HCT116 (cell line): ENCODE results near the gene IMPDH1. TPM values are rescaled to one million over a fixed set of nuclear protein-coding genes. Genes with fewer than 3 reads are reported as not detected.

Source experiments
- ATAC-seq: fragments of 200-7000 bp; cut with Tn5 transposase; 2 replicates; pipeline ENCODE4 v1.9.1; 2020; ENCODE audit warnings: mild to moderate bottlenecking, moderate library complexity
- BruUV-seq: library from RNA; stranded (reverse); fragments of 400-500 nt; replicated peaks from 2 replicates; lab custom pipeline; 2021; lab: Mats Ljungman, UMichigan
- CTCF ChIA-PET: fragments of 300-600 bp; sonication (Branson Sonifier 250); formaldehyde crosslinking; loops from one replicate; lab custom pipeline; 2021; ENCODE audit warnings: antibody characterized with exemption; lab: Charles Lee
- POLR2A ChIA-PET: fragments of 300-600, 350-600 bp; sonication (Branson Sonifier 250); formaldehyde crosslinking; loops from one replicate; lab custom pipeline; 2021; ENCODE audit warnings: antibody characterized with exemption; lab: Charles Lee
- RAD21 ChIA-PET, 2 experiments: fragments of 300-600 bp; sonication (Branson Sonifier 250); formaldehyde crosslinking; loops; one replicate each; lab custom pipeline; 2023; ENCODE audit warnings: low total read pairs in 2 of 2; ENCODE audit not compliant: uncharacterized antibody in 2 of 2, unreplicated experiment in 2 of 2, low non-redundant PET in 1 of 2; lab: Charles Lee
- DNase-seq: peaks from one replicate; pipeline ENCODE4 v3.0.0-alpha.2; 2010; ENCODE audit warnings: low read depth, low spot score
- H2AFZ ChIP-seq: fragments of 200-600 bp; shearing (Covaris generic), sonication (generic); 2 replicates; pipeline ENCODE4 v1.6.1; 2017; ENCODE audit warnings: low read depth, mixed run types, mixed read lengths, antibody characterized with exemption, low read length; ENCODE audit not compliant: poor library complexity, severe bottlenecking
- H3K27ac ChIP-seq: 2 replicates; pipeline ENCODE4 v1.5.1; 2012; ENCODE audit warnings: low read depth, low read length
- H3K27me3 ChIP-seq: fragments of 200-600 bp; sonication (generic); 2 replicates; pipeline ENCODE4 v1.6.1; 2016; ENCODE audit warnings: mixed run types, low read length, mixed read lengths; ENCODE audit not compliant: insufficient read depth
- H3K36me3 ChIP-seq, 2 experiments: fragments of 200-500 bp in 1 of 2; fragments of 200-600 bp in 1 of 2; sonication (Bioruptor generic) in 1 of 2; sonication (generic) in 1 of 2; 2 replicates each; pipeline versions ENCODE4 v1.5.1 to v1.6.1; 2014 to 2016; ENCODE audit warnings: low read length in 2 of 2, inconsistent platforms in 1 of 2, mixed read lengths in 1 of 2, mixed run types in 1 of 2; ENCODE audit not compliant: insufficient read depth in 2 of 2, control insufficient read depth in 1 of 2
- H3K4me1 ChIP-seq, 2 experiments: fragments of 200-600 bp in 1 of 2; sonication (generic) in 1 of 2; 2 replicates each; pipeline versions ENCODE4 v1.5.1 to v1.6.1; 2012 to 2017; ENCODE audit warnings: low read length in 2 of 2, inconsistent platforms in 1 of 2, mild to moderate bottlenecking in 1 of 2, mixed read lengths in 1 of 2, mixed run types in 1 of 2, moderate library complexity in 1 of 2; ENCODE audit not compliant: insufficient read depth in 2 of 2, control insufficient read depth in 1 of 2
- H3K4me2 ChIP-seq: fragments of 200-600 bp; sonication (generic); 2 replicates; pipeline ENCODE4 v1.6.1; 2017; ENCODE audit warnings: mixed run types, low read length, mixed read lengths
- H3K4me3 ChIP-seq, 2 experiments: fragments of 200-600 bp in 1 of 2; sonication (generic) in 1 of 2; replicated peaks in 1 of 2; 2 replicates each; pipeline ENCODE4 v1.5.1; 2011 to 2016; ENCODE audit warnings: low read length in 2 of 2, control low read depth in 1 of 2, low read depth in 1 of 2, mild to moderate bottlenecking in 1 of 2, mixed read lengths in 1 of 2, mixed run types in 1 of 2
- H3K79me2 ChIP-seq: fragments of 200-600 bp; sonication (generic); 2 replicates; pipeline ENCODE4 v1.6.1; 2017; ENCODE audit warnings: mild to moderate bottlenecking, mixed run types, low read length, moderate library complexity, mixed read lengths; ENCODE audit not compliant: insufficient read depth
- H3K9ac ChIP-seq: fragments of 200-600 bp; sonication (generic); 2 replicates; pipeline ENCODE4 v1.6.1; 2016; ENCODE audit warnings: low read length, mixed read lengths
- H3K9me2 ChIP-seq: fragments of 200-600 bp; sonication (generic), shearing (Covaris generic); 2 replicates; pipeline ENCODE4 v1.6.1; 2017; ENCODE audit warnings: mixed run types, mild to moderate bottlenecking, moderate library complexity; ENCODE audit not compliant: insufficient read depth
- H3K9me3 ChIP-seq, 2 experiments: fragments of 200-500 bp in 1 of 2; fragments of 200-600 bp in 1 of 2; sonication (Bioruptor generic) in 1 of 2; sonication (generic) in 1 of 2; 2 replicates each; pipeline ENCODE4 v1.6.1; 2014 to 2017; ENCODE audit warnings: low read length in 2 of 2, mixed read lengths in 2 of 2, inconsistent platforms in 1 of 2, low read depth in 1 of 2, mild to moderate bottlenecking in 1 of 2, mixed run types in 1 of 2, moderate library complexity in 1 of 2; ENCODE audit not compliant: control insufficient read depth in 1 of 2, insufficient read depth in 1 of 2
- H4K20me1 ChIP-seq: fragments of 200-600 bp; sonication (generic), shearing (Covaris generic); 2 replicates; pipeline ENCODE4 v1.6.1; 2017; ENCODE audit warnings: mixed run types, mild to moderate bottlenecking, moderate library complexity; ENCODE audit not compliant: insufficient read depth
- CEBPB ChIP-seq: IDR thresholded peaks from 2 replicates; pipeline ENCODE4 v1.6.1; 2012; ENCODE audit warnings: low read depth
- EZH2 ChIP-seq: fragments of 200-600 bp; sonication (generic); IDR thresholded peaks from 2 replicates; pipeline ENCODE4 v1.6.1; 2017; ENCODE audit warnings: antibody characterized with exemption, mixed run types
- POLR2AphosphoS5 ChIP-seq: IDR thresholded peaks from 2 replicates; pipeline ENCODE4 v1.6.1; 2011; ENCODE audit warnings: mild to moderate bottlenecking, low read depth, low read length, moderate library complexity
- RAD21 ChIP-seq: IDR thresholded peaks from 2 replicates; pipeline ENCODE4 v1.6.1; 2012; ENCODE audit warnings: low read depth, mild to moderate bottlenecking
- SIN3A ChIP-seq: IDR thresholded peaks from 2 replicates; pipeline ENCODE4 v1.6.1; 2012; ENCODE audit warnings: low read depth
- SRF ChIP-seq: IDR thresholded peaks from 2 replicates; pipeline ENCODE4 v1.6.1; 2012; ENCODE audit warnings: low read depth
- TCF7L2 ChIP-seq: IDR thresholded peaks from 2 replicates; pipeline ENCODE4 v1.7.0; 2011; ENCODE audit warnings: borderline replicate concordance, inconsistent platforms; ENCODE audit not compliant: insufficient read depth, insufficient read length; ENCODE audit errors: extremely low read depth
- YY1 ChIP-seq: IDR thresholded peaks from 2 replicates; pipeline ENCODE4 v1.6.1; 2011; ENCODE audit warnings: low read length, low read depth, moderate library complexity, mild to moderate bottlenecking; ENCODE audit not compliant: insufficient replicate concordance; ENCODE audit errors: extremely low read depth
- ZNF274 ChIP-seq: fragments of 200-500 bp; sonication (Bioruptor generic); IDR thresholded peaks from 2 replicates; pipeline ENCODE4 v1.6.1; 2014; ENCODE audit warnings: mild to moderate bottlenecking, low read depth, low read length, inconsistent platforms
- intact Hi-C: fragments of 100-400 bp; cut with micrococcal nuclease; formaldehyde crosslinking; loops from 2 replicates; pipeline ENCODE4 v1.10.0; 2022
- total RNA-seq: library from RNA; stranded (reverse); gene quantifications from one replicate; pipeline ENCODE4 v1.2.1, GENCODE V29; 2021; ENCODE audit not compliant: unreplicated experiment
- TF ChIP-seq, protein P1 (sequence below): IDR thresholded peaks from 2 replicates; pipeline ENCODE4 v1.6.1; 2012
- TF ChIP-seq, protein P2 (sequence below): IDR thresholded peaks from 2 replicates; pipeline ENCODE4 v1.6.1; 2011; ENCODE audit warnings: mild to moderate bottlenecking, low read length, moderate library complexity; ENCODE audit not compliant: insufficient replicate concordance; ENCODE audit errors: extremely low read depth

IMPDH1 gene
- total RNA-seq, 1 experiment from 2014 or later, result 98.2 TPM

DNA sequence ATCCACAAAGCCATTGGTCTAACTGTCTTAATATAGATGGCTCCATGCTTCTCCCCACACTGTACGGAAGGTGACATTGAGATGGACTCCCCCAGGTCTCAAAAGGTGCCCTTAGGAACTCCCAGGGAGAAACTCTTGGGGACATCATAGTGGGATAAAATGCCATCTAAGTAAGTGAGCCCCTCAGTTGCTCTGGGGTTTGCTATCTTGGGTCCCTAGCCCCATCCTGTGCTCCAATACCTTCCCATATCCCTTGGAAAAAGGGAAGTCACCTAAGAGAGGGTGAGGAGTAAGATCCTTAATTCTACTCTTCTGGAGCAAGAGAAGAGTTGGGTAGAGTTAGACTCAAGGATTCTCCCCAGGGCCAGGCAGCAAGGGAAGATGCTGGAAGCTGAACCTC lies 56.2 kb downstream of the IMPDH1 start (continued):
- TF ChIP-seq, protein P1, sequence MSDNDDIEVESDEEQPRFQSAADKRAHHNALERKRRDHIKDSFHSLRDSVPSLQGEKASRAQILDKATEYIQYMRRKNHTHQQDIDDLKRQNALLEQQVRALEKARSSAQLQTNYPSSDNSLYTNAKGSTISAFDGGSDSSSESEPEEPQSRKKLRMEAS, result no peak
- TF ChIP-seq ZNF274 (no peak), TCF7L2 (no peak), SIN3A (no peak), POLR2AphosphoS5 (no peak)
- TF ChIP-seq, all 23 proteins: peak for 0

DNA sequence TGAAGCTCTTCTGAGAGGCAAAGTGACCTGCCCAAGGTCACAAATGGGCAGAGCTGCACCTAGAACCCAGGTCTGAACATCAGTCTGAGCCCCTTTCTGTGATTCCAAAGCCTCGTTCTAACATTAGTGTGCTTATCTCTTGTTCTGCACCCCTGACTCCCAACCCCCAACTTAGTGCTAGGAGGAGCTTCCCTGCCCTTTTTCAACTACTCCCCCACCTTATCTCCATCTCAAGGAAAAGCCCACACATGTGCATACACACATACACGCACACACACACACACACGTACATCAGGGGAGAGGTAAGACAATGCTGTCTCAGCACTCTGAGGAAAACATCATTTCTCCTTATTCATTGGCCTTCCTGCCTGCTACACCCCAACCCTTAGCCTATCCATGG lies 56.6 kb downstream of the IMPDH1 start:
- intact Hi-C loops, result no loop called here
- TF ChIP-seq SRF, result no peak
- no peak for TF ChIP-seq EZH2
- TF ChIP-seq CEBPB, result no peak
- TF ChIP-seq POLR2AphosphoS5, result no peak
- no peak for TF ChIP-seq YY1
- no peak for TF ChIP-seq RAD21
- TF ChIP-seq, protein P2, sequence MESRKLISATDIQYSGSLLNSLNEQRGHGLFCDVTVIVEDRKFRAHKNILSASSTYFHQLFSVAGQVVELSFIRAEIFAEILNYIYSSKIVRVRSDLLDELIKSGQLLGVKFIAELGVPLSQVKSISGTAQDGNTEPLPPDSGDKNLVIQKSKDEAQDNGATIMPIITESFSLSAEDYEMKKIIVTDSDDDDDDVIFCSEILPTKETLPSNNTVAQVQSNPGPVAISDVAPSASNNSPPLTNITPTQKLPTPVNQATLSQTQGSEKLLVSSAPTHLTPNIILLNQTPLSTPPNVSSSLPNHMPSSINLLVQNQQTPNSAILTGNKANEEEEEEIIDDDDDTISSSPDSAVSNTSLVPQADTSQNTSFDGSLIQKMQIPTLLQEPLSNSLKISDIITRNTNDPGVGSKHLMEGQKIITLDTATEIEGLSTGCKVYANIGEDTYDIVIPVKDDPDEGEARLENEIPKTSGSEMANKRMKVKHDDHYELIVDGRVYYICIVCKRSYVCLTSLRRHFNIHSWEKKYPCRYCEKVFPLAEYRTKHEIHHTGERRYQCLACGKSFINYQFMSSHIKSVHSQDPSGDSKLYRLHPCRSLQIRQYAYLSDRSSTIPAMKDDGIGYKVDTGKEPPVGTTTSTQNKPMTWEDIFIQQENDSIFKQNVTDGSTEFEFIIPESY, result no peak
- ChIA-PET CTCF (interaction anchor here (1.7 kb wide), 1 partner anchor 28 kb away, joined by 4 read pairs; no protein-coding TSS in a partner anchor), RAD21 (no interaction called here), POLR2A (no interaction called here)
- Histone ChIP-seq H4K20me1 (no peaks in the 10 kb centered on the region), H3K9me3 (no peaks in the 10 kb centered on the region), H3K9ac (no peak overlapping the region), H3K27ac (no peak overlapping the region), H3K79me2 (no peaks in the 10 kb centered on the region), H3K36me3 (no peaks in the 10 kb centered on the region), H3K4me1 (no peaks in the 10 kb centered on the region), H3K9me2 (no peaks in the 10 kb centered on the region), H3K4me3 (no peak overlapping the region), H2AFZ (no peak overlapping the region), H3K4me2 (no peak overlapping the region), H3K27me3 (no peaks in the 10 kb centered on the region)
- no TSS peak for BruUV-seq
- no peak for ATAC-seq
- no peak for DNase-seq
